Spleen (tissue), 7 donors: ENCODE measurements around the gene BANP.

Source experiments
- POLR2AphosphoS5 ChIP-seq, 3 donors: sonication (generic); formaldehyde crosslinking; IDR thresholded peaks; one replicate each; pipeline ENCODE4 v1.5.1; 2017; ENCODE audit warnings: antibody characterized with exemption in 3 of 3
- TF ChIP-seq, protein P1 (sequence below), 11 experiments: fragments of 200-600 bp in 7 of 11; fragments of 450-650 bp in 4 of 11; sonication (generic) in 4 of 11; IDR thresholded peaks in 8 of 11; conservative IDR thresholded peaks in 3 of 11; 1 replicate in 7 of 11; 2 replicates in 4 of 11; pipeline versions ENCODE4 v1.4.0 to v1.8.0; 2016 to 2021; ENCODE audit warnings: antibody characterized with exemption in 11 of 11, inconsistent platforms in 4 of 11, mild to moderate bottlenecking in 1 of 11
- donor health status: DM: no; HTN: no; CAD: no; lungs with moderate emphysema.
- donor health status: DM: no; HTN: no; CAD: no.
- donor health status: DM: no; HTN: no; CAD: no.

DNA sequence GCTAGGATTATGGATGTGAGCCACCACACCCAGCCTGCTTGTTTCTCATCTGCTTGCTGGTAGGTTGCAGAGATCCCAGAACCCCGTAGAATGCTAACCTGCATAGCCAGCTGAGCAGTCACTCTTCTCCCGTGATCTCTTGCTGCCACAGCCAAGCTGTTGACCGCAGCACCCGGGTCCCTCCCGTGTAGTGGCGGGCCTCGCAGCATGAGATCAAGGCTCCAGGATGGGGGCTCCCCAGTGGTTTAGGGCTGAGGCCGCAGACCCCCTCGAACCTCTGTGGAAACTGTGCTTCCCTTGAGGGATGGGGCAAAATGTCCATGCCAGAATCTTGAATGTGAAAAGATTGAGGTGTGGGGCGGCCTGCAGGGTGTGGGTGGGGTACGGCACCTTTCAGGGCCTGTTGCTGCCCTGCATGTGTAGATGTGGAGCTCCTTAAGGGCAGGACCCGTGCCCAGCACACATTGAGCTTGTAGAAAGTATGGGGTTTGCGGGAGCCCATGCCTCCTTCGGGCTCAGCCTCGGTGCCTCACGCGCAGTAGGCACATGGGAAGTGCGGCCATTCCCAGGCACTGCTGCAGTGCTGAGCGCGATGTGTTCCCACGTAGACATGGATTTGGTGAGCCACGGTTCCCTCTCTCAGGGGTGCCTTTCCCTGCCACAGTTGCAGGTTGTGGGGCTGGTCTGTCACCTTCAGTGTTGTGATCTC is 99.9 kb downstream of the BANP start:
- no peak for TF ChIP-seq POLR2AphosphoS5 (IDR thresholded peaks at IDR 0.05)
- TF ChIP-seq, protein P1, sequence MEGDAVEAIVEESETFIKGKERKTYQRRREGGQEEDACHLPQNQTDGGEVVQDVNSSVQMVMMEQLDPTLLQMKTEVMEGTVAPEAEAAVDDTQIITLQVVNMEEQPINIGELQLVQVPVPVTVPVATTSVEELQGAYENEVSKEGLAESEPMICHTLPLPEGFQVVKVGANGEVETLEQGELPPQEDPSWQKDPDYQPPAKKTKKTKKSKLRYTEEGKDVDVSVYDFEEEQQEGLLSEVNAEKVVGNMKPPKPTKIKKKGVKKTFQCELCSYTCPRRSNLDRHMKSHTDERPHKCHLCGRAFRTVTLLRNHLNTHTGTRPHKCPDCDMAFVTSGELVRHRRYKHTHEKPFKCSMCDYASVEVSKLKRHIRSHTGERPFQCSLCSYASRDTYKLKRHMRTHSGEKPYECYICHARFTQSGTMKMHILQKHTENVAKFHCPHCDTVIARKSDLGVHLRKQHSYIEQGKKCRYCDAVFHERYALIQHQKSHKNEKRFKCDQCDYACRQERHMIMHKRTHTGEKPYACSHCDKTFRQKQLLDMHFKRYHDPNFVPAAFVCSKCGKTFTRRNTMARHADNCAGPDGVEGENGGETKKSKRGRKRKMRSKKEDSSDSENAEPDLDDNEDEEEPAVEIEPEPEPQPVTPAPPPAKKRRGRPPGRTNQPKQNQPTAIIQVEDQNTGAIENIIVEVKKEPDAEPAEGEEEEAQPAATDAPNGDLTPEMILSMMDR (IDR thresholded peaks at IDR 0.05 in 8 of 11, conservative IDR thresholded peaks at IDR 0.05 in 3 of 11): no peak
